K562 (cell line): ENCODE results near the gene LAP3. TPM values are rescaled to one million over a fixed set of nuclear protein-coding genes. Genes with fewer than 3 reads are reported as not detected.

ENCODE experiments used
- ARID3A ChIP-seq: IDR thresholded peaks from 2 replicates; pipeline ENCODE4 v1.6.1; 2012; ENCODE audit warnings: low read depth, low read length, improper control_type of control experiment, borderline replicate concordance
- ATF6 ChIP-seq: sonication (generic); formaldehyde crosslinking; IDR thresholded peaks from 2 replicates; pipeline ENCODE4 v1.4.0; 2020; ENCODE audit warnings: mild to moderate bottlenecking, missing genetic modification reagents
- CLOCK ChIP-seq: fragments of 250-450 bp; sonication (Bioruptor Pico); IDR thresholded peaks from 2 replicates; pipeline ENCODE4 v1.4.0; 2020; ENCODE audit warnings: mild to moderate bottlenecking, moderate library complexity, borderline replicate concordance
- HES1 ChIP-seq: fragments of 450-650 bp; IDR thresholded peaks from 2 replicates; pipeline ENCODE4 v1.6.1; 2016; ENCODE audit warnings: low read depth, mild to moderate bottlenecking, moderate library complexity
- TAF7 ChIP-seq: fragments of 450-650 bp; IDR thresholded peaks from 2 replicates; pipeline ENCODE4 v1.6.1; 2016; ENCODE audit warnings: missing genetic modification characterization, missing compliant biosample characterization
- TSHZ1 ChIP-seq: fragments of 250-450 bp; sonication (Bioruptor Pico); IDR thresholded peaks from 2 replicates; pipeline ENCODE4 v1.4.0; 2020; ENCODE audit warnings: mild to moderate bottlenecking, moderate library complexity
- ZBTB43 ChIP-seq: sonication (generic); formaldehyde crosslinking; IDR thresholded peaks from 2 replicates; pipeline ENCODE4 v1.8.0; 2023; ENCODE audit warnings: mild to moderate bottlenecking, missing genetic modification reagents
- ZC3H11A ChIP-seq: IDR thresholded peaks from 2 replicates; pipeline ENCODE4 v1.6.1; 2012; ENCODE audit warnings: low read depth, low read length, improper control_type of control experiment
- polyA plus RNA-seq, 8 experiments: library from polyadenylated mRNA; depleted of rRNA in 4 of 8; stranded (reverse) in 5 of 8; unstranded in 3 of 8; fragments of >200 nt; fragmentation: Nextera tagmentation in 2 of 8; fragmentation: Illumina TruSeq in 1 of 8; extraction: Ambion mirVana in 2 of 8; extraction: Trizol in 1 of 8; gene quantifications; 2 replicates each; pipeline versions ENCODE4 v1.2.1 to v1.2.3, GENCODE V29; 2011 to 2014; ENCODE audit warnings: inconsistent platforms in 1 of 8, missing spikeins in 1 of 8
- total RNA-seq, 7 experiments: library from RNA; depleted of rRNA in 6 of 7; stranded (reverse); fragments of >200 nt in 6 of 7; fragmentation: Illumina TruSeq in 2 of 7; extraction: Trizol in 2 of 7; gene quantifications; 2 replicates each; pipeline versions ENCODE4 v1.2.1 to v1.2.3, GENCODE V29; 2011 to 2021; ENCODE audit warnings: low replicate concordance in 1 of 7

LAP3 gene
- total and polyA plus RNA-seq, 9 of the 15 experiments (the other 6 are each of a cell fraction or from before 2014, with no cell fraction given) = 82.3 to 170 (median 107) TPM

GRCh38 chr4:17614416-17615299, 37.7 kb downstream of the LAP3 start, which contains the start of gene MED28 (continued):
- TF ChIP-seq TAF7 (tag) (peak; percentile 95), TSHZ1 (CRISPR knock-in tag) (no peak), CLOCK (CRISPR knock-in tag) (no peak), ZBTB43 (CRISPR knock-in tag) (no peak), ZC3H11A (no peak), ARID3A (no peak), HES1 (no peak), ATF6 (CRISPR knock-in tag) (no peak)
